ENCODE measurements around the gene TBC1D12.

The TBC1D12 gene

GRCh38 chr10:94583124-94583523 is 180.8 kb downstream of the TBC1D12 start:
- Mint-ChIP-seq H3K9me3 (no peaks in the 10 kb centered on the region), H3K36me3 (ENCODE audit: low read depth) (peaks cover 73% of the 10 kb centered on the region), H3K27ac (no peak overlapping the region), H3K27me3 (no peaks in the 10 kb centered on the region), H3K4me3 (no peak overlapping the region), H3K4me1 (ENCODE audit: low read depth) (peaks cover 4% of the 10 kb centered on the region)
- no peak for DNase-seq
